GM10266 (cell line): ENCODE data around the gene GABRR2.

Experiments
- DNase-seq: peaks from one replicate; pipeline ENCODE4 v3.0.0; 2012; ENCODE audit errors: extremely low spot score
- CTCF ChIP-seq: IDR thresholded peaks from 2 replicates; pipeline ENCODE4 v1.5.1; 2012; ENCODE audit warnings: mild to moderate bottlenecking, low read depth; ENCODE audit not compliant: control insufficient read depth, insufficient read depth; ENCODE audit errors: missing control alignments

GABRR2 gene

GRCh38 chr6:89291256-89291819, 23.8 kb downstream of the GABRR2 start:
- no peak for TF ChIP-seq CTCF

GRCh38 chr6:89290401-89291155, 24.5 kb downstream of the GABRR2 start:
- DNase-seq = no peak
- TF ChIP-seq CTCF = no peak

More at GRCh38 chr6:89291256-89291819, 23.8 kb downstream of the GABRR2 start:
- DNase-seq = no peak

GRCh38 chr6:89289710-89290109, 25.4 kb downstream of the GABRR2 start:
- no peak for TF ChIP-seq CTCF
- no peak for DNase-seq

GRCh38 chr6:89287351-89288028, 27.6 kb downstream of the GABRR2 start:
- DNase-seq = no peak
- no peak for TF ChIP-seq CTCF

- TF ChIP-seq CTCF = no peak
- DNase-seq = no peak
Measured at GRCh38 chr6:89286516-89286915, 28.6 kb downstream of the GABRR2 start.

GRCh38 chr6:89284963-89285735, 29.9 kb downstream of the GABRR2 start:
- DNase-seq = no peak
- TF ChIP-seq CTCF = no peak
